Endothelial cell of hepatic sinusoid (primary cell): ENCODE measurements around the gene PIP4P1.
"Not testable (repeated sequence)": the region's sequence is repeated elsewhere in the genome, so short reads cannot be mapped to it uniquely, and the experiment has no call there.

Source experiments
- in situ Hi-C: cut with HindIII; loops from 2 replicates; pipeline ENCODE4 v1.10.0; 2017; ENCODE audit warnings: low sequenced_read_pairs

Gene PIP4P1

DNA sequence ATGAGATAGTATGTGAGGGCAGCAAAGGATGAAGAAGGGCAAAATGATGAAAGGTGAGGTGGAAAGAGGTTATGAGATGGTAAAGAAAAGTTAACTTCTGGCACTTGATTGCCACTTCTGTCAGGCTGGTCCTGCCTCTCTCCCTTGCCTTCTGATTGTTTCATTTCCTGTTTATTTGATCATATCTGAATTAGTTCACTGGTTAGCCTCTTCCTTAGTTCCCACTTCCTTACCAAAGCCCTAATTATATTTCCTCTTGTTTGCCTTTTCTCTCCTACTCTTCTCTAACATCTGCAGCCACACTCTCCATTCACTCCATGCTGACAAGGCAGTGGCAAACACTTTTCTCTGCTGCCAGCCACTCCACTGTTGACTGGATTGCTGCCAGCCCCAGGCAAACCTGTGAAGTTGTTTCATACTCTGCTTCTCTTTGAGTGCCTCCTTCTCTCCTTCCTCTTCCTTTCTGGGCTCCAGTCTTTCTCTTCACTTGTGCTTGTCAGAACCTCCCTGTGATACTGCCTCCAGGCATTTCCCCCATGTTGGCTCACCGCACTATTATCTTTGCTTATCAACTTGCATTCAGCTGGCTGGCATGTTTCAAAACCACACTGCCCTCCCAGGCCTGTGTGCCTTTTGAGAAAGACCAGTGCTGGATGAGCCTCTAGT is 16.1 kb upstream of the PIP4P1 start:
- in situ Hi-C loops: no loop called here

DNA sequence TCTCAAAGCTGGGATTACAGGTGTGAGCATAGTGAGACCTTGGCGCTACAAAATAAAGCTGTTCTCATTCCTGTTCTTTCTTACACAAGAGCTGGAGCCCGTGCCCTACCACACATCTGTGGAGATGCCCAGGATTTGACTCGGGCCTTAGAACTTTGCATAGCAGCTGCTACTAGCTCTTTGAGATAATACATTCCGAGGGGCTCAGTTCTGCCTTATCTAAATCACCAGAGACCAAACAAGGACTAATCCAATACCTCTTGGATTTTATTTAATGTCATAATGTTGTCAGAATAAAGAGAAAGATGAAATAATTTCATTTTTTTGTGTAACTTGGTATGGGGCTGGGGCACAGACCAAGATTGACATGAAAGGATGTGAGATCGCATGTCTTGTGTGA is 15.5 kb upstream of the PIP4P1 start:
- in situ Hi-C loops: no loop called here

DNA sequence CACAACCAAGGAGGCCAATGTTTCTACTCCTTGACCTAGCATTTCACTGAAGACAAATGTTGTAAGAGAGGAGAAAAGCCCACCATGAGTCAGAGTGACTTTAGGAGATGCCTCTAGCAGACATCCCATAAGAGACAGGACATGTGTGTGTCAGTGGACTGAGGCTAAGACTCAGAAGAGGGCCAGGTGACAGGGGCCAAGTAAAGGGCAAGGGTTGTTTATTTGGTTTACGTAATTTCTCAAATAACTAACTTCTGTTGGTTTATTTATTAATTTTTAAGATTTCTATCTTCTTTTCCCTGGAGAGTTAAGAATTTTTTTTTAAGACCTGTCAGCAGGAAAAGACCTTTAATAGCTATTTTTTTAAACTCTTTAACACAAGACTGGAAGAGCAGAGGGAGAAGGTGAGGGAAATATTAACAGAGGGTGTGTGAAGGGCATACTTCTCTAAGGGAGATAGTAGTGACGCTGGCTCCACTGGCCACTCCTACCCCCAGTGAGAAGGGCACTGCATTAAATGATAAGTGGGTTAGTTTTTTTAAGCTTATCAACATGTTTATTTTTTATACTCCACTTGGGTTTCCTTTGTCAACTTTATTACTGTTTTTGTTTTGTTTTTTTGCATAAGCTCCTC is 11.4 kb upstream of the PIP4P1 start:
- in situ Hi-C loops: loop anchor here (5.0 kb wide), 2 partner anchors 75 kb away; no protein-coding TSS in a partner anchor

DNA sequence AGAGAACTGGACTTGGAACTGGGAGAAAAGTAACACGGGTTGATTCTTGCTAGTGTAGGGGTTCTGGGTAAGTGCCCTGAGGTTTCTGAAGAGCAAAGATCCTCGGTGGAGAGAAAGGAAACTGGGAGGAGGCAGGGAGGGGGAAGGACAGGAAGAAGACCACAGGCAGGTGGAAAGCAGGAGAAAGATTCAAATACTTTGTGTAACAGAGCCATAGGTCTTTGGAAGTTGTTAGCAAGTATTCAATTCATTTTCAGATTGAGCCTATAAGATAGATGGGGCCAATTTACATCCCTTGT is 9.3 kb upstream of the PIP4P1 start:
- in situ Hi-C loops: loop anchor here (5.0 kb wide), 2 partner anchors 73 to 77 kb away; no protein-coding TSS in a partner anchor

DNA sequence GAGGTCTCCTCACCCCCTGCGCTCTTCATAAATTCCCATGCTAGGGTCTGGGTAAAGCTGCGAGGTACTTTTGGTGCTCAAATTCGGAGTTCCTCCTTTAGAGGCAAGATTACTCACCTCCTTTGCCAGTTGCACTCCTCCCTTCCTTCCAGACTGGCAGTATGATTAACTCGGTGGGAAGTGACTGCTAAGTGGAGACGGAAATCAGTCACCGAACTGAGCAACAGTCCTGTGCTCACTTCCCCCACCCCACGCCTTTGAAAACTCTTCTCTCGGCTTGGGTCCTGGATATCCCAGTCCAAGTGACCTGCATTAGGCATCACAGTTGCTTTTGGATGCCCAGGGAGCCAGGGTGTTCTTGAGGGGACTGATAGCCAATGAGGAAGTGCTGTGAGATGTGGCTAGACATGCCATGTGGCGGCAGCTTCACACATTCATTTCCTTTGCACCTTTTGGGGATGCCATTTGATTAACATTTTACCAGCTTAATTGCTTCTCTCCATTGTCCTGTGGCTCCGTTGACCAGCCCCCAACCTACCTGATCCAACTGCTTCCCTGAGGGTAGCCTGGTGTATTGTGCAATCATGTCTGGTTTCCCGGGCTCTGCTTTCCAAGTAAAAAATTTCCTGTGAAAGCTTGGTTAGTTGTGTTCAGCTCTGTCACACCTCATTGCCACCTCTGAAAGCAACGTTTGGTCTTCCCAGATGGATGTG is 8.8 kb upstream of the PIP4P1 start:
- in situ Hi-C loops: loop anchor here (5.0 kb wide), 2 partner anchors 73 to 77 kb away; no protein-coding TSS in a partner anchor

DNA sequence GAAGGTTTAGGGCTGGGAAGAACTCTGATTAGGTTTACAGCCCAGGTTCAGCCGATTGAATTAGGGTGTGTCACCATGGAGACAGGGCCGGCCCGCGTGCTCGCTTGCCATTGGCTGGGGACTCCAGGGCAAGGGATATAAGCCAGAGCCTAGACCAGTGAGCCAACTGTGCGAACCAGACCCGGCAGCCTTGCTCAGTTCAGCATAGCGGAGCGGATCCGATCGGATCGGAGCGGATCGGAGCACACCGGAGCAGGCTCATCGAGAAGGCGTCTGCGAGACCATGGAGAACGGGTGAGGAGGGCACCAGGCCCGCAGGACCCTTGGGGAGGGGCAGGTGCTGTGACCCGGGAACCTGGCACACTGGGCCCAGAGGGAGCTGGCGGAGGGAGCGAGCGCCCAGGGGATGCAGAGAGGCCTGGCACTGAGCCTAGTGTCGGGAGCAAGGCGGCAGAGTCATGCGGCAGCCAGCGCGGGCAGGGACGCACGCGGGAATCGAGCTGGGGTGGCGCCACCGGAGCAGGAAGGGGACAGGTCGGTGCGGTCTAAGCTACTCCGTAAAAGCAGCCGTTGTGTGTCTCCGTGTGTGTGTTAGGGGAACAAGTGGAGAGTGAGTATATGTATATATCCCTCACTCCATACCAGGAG is 8.1 kb upstream of the PIP4P1 start, which contains the start of gene PNP:
Gene PNP (plus strand): TSS at position 165 of the 648 bp plus-strand sequence. CDS start 119 bp downstream, at position 284.
- in situ Hi-C loops: no loop called here

DNA sequence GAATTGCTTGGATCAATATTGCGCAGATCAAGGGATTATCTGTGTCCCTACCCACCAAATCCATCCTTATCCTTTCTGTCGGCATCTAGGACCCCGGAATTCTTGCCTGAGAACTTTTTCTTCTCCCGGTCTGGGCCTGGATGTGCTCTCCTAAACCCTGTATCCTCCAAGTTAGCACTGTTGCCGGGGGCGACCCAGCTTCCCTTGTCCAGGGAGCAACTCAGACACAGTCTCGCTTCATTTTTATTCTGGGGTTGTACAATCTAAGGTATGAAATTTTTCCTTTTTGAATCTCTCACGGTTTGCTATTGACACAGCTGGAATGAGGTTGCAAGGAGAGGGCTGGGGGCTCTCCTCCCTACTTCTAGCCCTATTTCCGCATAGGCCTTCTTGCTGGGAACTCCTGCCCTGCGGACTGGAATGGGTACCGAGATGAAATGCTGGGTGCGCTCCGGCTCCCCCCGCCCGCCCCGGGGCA is 7.6 kb upstream of the PIP4P1 start:
- in situ Hi-C loops: no loop called here

DNA sequence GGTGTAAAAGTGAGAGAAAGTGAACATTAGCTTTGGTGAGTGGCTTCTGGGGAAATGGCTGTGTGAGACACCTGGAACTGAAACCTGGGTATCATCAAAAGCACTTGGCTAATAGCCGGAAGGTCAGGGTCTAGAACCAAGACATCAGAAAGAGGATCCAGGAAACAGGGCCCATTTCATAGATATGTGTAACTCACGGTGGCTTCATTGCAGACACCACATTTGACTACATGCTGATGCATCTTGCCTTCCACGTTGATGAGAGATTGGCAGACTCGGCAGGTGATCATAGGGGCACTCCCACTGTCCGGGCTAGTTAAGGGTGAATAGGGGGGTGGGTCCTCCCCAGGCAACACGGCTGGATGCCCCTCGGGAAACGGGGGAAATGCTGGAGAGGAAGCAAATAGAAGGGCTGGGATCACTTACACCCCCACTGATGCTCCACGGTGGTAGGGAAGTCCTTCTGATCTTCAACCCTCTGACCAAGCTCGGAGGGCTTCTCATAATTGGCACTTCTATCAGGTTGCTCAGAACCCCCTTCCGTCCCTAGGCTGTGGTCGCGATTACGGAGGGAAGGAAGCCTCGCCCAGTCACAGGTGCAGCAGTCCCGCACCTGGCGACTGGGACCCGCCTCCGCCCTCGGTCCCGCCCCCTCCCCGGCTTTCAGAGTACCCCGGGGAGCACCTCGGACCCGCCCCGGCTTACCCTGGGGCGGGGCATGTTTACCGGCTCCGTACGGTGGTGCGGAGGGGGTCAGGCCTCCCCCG is 593 bp downstream of the PIP4P1 start:
- in situ Hi-C loops: loop anchor here (5.0 kb wide), 1 partner anchor 33 kb away; no protein-coding TSS in a partner anchor

DNA sequence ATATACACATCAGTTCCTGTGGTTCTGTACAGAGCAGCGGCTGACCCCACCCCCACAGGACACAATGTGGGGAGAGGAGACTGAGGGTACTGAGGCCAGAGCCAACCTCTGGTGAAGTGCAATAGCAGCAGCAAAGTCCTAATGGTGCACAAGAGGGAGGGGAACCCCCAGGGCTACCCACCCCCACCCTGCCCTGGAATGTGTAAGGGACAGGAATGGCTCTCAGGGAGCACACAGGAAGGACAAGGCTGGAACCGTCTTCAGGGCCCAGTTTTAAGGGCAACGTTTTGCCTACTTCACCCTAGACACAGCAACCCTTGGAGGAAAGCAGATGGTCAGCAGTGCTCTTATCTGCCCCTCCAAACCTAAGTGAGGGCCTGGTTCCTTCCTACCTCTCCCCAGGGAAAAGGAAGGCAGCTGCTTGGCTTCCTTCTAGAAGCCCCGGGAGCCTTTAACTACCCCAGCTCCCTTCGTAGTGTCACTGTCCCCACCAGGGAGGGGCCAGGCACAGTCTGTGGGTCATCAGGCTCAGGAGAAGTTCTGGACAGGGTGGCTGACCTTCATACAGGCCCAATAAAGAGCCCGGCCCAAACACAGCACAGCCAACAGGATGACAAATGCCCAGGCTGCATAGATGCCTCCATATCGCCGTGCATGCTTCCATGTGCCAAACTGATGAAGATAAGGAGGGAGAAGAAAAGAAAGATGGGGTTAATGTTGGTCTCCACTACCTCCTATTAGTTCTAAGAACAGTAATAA is 3.0 kb downstream of the PIP4P1 start:
- in situ Hi-C loops: no loop called here

DNA sequence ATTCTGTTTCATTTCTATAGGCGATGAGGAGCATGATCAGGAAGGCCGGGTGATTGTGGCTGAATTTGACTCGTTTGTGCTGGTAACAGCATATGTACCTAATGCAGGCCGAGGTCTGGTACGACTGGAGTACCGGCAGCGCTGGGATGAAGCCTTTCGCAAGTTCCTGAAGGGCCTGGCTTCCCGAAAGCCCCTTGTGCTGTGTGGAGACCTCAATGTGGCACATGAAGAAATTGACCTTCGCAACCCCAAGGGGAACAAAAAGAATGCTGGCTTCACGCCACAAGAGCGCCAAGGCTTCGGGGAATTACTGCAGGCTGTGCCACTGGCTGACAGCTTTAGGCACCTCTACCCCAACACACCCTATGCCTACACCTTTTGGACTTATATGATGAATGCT is 4.3 kb downstream of the PIP4P1 start:
- in situ Hi-C loops: no loop called here

DNA sequence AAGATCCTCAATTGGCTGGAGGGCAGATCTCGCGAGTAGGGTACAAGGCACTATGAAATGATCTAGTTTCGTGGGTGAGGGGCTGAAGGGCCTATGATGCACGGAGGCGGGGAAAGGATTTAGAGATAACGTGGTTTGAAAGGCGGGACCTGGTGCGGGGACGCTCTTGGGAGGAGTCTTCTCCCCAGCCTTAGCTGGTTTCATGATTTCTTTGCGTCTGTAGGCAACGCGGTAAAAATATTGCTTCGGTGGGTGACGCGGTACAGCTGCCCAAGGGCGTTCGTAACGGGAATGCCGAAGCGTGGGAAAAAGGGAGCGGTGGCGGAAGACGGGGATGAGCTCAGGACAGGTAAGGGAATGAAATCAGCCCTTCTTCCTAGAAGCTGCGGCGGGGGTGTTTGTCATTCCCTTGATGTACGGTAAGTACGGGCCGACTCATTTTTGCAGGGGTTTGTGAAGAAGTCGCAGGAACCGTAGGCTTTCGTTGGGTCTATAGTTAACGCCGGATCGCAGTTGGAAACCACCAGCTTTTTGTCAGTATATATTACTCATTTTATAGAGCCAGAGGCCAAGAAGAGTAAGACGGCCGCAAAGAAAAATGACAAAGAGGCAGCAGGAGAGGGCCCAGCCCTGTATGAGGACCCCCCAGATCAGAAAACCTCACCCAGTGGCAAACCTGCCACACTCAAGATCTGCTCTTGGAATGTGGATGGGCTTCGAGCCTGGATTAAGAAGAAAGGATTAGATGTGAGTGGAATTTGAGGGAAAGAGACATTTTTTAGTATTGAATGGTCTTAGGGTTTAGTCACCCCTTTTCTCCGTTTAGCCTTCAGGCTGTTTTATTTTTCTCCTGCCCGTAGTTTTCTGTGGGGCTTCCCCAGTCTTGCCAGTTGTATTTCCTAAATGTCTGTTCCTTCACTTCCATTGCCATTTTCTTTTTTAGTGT is 5.6 kb downstream of the PIP4P1 start:
- in situ Hi-C loops: no loop called here

DNA sequence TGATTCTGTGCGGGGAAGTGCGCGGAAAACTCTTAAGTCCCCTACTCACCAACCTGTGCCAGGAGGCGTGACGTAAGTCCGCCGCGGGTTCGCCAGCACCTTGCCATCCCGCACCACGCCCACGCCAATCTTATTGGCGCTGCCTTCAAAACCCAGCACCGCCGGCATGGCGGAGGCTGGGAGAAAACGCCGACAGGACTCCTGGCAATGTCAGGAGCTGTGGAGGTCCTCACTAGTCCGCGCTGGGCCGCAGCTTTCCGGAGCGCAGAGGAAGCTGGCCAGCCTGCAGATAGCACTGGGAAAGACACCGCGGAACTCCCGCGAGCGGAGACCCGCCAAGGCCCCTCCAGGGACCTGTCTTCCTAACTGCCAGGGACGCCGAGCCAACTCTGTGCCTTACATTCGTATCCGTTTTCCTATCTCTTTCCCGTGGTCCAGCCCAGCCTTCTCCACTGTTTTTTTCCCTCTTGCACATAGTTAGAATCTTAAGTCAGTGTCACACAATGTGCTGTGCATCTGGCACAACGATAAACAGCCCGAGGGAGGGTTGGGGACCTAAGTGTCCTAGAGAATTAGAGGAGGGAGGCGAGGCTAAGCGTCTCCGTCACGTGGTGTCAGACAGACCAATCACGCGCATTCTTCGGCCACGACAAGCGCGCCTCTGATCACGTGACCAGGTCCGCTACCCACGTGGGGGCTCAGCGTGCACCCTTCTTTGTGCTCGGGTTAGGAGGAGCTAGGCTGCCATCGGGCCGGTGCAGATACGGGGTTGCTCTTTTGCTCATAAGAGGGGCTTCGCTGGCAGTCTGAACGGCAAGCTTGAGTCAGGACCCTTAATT is 6.5 kb downstream of the PIP4P1 start, which contains the start of the genes APEX1 and OSGEP:
Gene APEX1 (plus strand): TSS at position 711 of the 839 bp plus-strand sequence. CDS start 420 bp downstream, outside the sequence.
Gene OSGEP (minus strand): TSS at position 297 of the 839 bp plus-strand sequence. CDS start 129 bp downstream, at position 168.
- in situ Hi-C loops: no loop called here

DNA sequence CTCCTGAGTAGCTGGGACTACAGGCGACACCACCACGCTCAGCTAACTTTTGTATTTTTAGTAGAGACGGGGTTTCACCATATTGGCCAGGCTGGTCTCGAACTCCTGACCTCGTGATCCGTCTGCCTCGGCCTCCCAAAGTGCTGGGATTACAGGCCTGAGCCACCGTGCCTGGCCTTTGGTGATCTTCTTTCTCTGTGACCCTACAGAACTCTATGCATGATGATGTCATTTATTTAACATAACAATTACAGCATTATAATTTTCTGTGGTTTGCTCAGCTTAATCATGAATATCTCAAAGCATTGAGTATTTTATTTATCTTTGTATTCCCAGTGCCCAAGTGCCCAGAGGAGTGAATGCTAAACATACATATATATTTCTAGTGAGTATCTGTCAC is 8.4 kb downstream of the PIP4P1 start:
- in situ Hi-C loops: not testable (repeated sequence)

DNA sequence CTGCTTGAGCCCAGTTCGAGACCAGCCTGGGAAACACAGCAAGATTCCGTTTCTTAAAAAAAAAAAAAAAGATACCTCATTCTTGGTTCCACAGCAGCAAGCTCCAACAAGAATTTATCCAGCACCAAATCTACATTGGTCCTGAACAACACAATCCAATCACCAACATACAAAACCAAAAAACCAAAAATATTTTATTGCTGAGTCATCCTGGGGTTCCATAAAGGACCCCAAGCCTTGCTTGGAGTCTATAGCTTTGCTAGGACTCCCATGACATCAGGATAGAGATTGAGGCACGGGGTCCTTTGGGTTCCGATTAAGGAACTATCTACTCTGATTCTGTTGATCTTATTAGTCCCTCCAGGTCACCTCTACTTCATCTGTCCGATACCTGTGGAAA is 14.3 kb downstream of the PIP4P1 start:
- in situ Hi-C loops: no loop called here

DNA sequence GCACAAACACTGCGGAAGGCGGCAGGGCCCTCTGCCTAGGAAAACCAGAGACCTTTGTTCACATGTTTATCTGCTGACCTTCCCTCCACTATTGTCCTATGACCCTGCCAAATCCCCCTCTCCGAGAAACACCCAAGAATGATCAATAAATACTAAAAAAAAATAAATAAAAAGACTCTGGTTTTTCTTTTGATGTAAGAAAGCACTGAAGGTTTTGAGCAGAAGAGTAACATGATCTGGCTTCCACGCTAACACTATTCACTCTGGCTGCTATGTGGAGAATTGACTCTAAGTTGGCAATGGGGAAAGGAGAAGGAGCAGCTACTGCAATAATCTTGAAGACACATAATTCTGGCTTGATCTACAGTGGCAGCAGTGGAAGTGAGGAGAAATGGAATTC is 17.6 kb downstream of the PIP4P1 start:
- in situ Hi-C loops: not testable (repeated sequence)

DNA sequence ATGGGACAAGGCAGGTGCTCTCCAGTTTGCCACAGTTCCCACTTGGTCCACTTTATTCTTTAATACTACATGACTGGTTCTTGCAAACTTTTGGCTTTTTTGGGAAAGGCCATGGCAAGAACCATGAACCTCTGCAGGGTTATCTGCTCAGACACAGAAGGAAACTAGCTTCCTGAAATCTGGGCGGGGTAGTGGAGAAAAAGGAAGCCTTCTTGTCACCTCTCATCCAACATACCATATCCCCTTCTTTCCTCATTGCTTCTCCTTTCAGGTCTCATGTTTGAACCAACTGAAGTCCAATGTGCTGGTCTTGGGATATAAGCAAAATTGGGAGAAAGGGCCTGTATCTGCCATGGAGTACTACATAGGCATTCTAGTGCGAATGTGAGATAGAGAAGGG is 19.8 kb downstream of the PIP4P1 start:
- in situ Hi-C loops: no loop called here

DNA sequence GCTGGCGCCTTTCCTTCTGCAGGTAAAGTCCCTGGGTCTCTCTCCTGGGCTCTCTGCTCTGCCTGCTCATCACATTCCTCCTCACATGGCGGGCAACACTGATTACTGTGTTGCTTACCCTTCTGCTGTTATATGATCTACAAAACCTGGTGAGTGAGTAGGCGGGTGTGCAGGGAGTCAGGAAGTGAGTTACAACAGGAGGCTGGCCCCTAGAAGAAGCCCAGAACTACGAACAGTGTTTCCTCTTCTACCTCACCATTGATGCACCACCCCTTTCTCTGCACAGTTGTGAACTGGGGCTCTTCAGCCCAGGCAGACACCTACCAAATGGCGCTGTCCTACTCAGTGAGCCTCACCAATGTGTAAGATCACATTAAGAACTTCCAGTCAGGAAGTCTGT is 20.4 kb downstream of the PIP4P1 start:
- in situ Hi-C loops: no loop called here

DNA sequence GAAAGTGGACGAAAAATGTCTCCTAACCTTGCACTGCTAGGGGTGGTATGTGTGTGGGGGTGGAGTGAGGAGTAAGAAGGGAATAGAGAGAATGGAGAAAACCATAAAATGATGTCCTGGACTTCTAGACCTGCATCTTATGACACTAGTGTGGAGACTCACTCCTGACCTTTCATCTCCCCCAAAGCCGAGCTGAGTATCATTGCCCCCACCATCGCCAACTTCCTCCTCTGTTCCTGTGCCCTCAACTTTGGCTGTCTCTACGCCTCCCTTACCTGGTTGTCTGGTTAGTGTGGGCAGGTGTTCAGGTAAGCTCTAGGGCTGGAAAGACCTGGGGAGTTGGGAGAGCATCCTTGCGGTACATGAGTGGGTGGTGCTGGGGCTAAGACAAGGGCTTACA is 20.8 kb downstream of the PIP4P1 start:
- in situ Hi-C loops: no loop called here
